ENCODE results near the gene SSBP2.

The SSBP2 gene

DNA sequence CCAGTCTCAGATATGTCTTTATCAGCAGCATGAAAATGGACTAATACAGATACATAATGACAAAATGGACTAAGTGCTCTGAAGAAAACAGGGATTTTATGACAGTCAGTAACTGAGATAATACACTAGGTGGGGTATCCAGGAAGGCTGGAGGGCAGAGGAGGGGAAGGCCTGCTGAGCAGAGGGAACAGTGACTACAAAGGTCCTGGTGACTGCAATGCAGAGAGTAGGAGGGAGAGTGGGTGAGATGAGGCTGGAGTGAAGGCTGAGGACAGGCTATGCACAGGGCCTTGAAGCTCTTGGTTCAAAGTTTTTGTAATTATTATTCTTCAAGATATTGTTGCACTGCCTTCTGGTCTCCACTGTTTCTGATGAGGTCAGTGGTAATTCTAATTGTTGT, 361.9 kb downstream of the SSBP2 start:
- Mint-ChIP-seq H3K4me3 (no peak overlapping the region), H3K9me3 (no peaks in the 10 kb centered on the region), H3K4me1 (peaks cover 2% of the 10 kb centered on the region), H3K27me3 (peaks cover 12% of the 10 kb centered on the region), H3K27ac (no peak overlapping the region), H3K36me3 (no peaks in the 10 kb centered on the region)
- DNase-seq (ENCODE audit: low spot score in 2 of 2), result no peak
- ATAC-seq (ENCODE audit: low read depth), result no peak

DNA sequence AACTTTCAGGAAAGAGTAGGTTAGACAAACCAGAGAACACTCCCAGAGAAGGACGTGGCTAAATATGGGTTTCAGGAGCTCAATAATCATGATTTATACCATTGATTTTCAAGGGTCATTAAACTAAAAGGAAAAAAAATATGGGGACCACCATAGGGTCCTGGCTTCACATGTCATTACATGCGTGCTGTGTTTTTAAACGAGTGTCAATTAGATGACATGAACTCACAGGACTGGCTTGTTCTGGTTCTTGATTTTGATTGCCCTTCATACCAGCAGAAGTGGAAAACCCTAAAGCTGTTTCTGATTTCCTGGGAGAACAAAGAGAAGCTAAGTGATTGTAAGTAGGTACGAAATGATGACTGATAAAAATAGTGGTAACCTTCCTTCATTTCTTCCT, 362.7 kb downstream of the SSBP2 start:
- H3K4me3 Mint-ChIP-seq, result no peak overlapping the region
- H3K36me3 Mint-ChIP-seq, result no peaks in the 10 kb centered on the region
- H3K27me3 Mint-ChIP-seq, result peaks cover 9% of the 10 kb centered on the region
- H3K4me1 Mint-ChIP-seq, result no peaks in the 10 kb centered on the region
- no peaks in the 10 kb centered on the region for H3K9me3 Mint-ChIP-seq
- H3K27ac Mint-ChIP-seq, result no peak overlapping the region
- ATAC-seq (ENCODE audit: low read depth) (no peak), DNase-seq (ENCODE audit: low spot score in 2 of 2) (no peak)

DNA sequence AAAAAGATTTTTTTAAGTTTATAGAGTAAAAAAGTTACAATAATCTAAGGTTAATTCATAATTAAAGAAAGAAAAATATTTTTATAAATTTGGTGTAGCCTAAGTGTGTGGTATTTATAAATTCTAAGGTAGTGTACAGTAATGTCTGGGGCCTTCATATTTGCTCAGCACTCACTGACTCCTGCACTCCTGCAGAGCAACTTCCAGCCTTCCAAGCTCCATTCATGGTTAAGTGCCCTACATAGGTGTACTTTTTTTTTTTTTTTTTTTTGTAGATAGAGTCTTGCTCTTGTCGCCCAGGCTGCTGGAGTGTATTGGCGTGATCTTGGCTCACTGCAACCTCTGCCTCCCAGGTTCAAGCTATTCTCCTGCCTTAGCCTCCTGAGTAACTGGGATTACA, 367.0 kb downstream of the SSBP2 start:
- Mint-ChIP-seq H3K9me3 (no peaks in the 10 kb centered on the region), H3K27me3 (peaks cover under 1% of the 10 kb centered on the region), H3K4me3 (no peak overlapping the region), H3K27ac (no peak overlapping the region), H3K36me3 (no peaks in the 10 kb centered on the region), H3K4me1 (no peaks in the 10 kb centered on the region)
- ATAC-seq (ENCODE audit: low read depth), result no peak
- DNase-seq (ENCODE audit: low spot score in 2 of 2), result no peak

DNA sequence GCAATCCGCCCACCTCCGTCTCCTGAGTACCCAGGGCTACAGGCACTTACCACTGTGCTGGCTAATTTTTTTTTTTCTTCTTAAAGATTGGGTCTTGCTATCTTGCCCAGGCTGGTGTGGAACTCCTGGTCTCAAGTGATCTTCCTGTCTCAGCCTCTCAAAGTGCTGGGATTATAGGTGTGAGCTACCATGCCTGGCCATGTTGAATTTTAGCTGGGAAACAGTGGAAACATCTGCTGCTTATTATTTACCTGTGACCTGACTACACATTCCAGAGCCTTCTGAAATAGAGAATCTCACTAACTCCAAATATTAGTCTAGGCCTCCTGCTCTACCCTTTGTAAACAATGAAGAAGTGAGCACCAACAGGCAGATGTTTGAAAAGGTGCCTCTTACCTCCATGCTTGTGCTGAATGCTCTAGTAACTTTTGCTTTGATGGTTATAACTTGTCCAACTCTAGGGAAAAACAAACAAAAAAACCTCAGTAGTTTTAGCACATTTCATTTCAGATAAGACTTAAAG, 379.5 kb downstream of the SSBP2 start:
- H3K36me3 Mint-ChIP-seq, result no peaks in the 10 kb centered on the region

DNA sequence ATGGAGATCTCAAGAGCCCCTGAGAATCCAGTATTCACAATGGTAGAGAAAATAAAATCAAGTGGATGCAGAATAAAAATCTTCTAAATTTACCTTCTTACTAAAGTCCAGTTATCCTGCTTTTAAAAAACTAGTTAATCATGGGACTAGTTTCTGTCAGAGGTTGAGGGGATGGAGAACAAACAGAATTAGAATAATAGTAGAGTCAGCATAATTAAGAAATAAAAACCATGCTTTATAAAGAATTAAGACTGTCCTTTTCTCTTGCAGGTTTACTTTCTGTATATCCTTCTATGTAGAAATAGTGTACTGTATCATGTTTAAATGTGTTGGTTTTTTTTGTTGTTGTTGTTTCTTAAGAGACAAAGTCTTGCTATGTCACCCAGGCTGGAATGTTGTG, 380.0 kb downstream of the SSBP2 start:
- H3K4me3 Mint-ChIP-seq, result no peak overlapping the region
- no peaks in the 10 kb centered on the region for H3K4me1 Mint-ChIP-seq
- no peak overlapping the region for H3K27ac Mint-ChIP-seq
- DNase-seq (ENCODE audit: low spot score in 2 of 2) (no peak), ATAC-seq (ENCODE audit: low read depth) (no peak)
- no peaks in the 10 kb centered on the region for H3K9me3 Mint-ChIP-seq
- no peaks in the 10 kb centered on the region for H3K36me3 Mint-ChIP-seq
- peaks cover 7% of the 10 kb centered on the region for H3K27me3 Mint-ChIP-seq

More for the DNA sequence above, 379.5 kb downstream of the SSBP2 start:
- H3K27me3 Mint-ChIP-seq, result peaks cover 7% of the 10 kb centered on the region
- no peak overlapping the region for H3K4me3 Mint-ChIP-seq
- ATAC-seq (ENCODE audit: low read depth), result no peak
- H3K27ac Mint-ChIP-seq, result no peak overlapping the region
- no peak for DNase-seq (ENCODE audit: low spot score in 2 of 2)
- no peaks in the 10 kb centered on the region for H3K9me3 Mint-ChIP-seq
- no peaks in the 10 kb centered on the region for H3K4me1 Mint-ChIP-seq

DNA sequence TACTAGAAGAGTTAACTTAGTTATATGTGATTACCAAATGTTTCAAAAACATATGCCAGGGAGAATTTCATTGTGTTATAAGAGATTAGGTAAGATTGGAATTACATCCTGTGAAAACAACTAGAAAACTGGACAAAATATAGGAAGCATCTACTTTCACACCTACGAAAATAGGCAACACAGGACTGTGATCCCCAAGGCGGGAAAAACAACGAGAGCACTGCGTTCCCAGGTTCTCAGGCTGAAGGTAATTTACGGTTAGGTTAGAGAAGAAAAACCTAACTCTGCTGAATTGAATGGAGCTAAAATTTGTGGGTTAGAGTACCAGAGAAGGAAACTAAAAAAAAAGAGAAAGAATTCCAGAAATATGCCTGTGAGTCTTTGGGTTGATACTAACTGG, 385.4 kb downstream of the SSBP2 start:
- no peak for ATAC-seq (ENCODE audit: low read depth)
- H3K27ac Mint-ChIP-seq, result no peak overlapping the region
- no peaks in the 10 kb centered on the region for H3K9me3 Mint-ChIP-seq
- no peak overlapping the region for H3K4me3 Mint-ChIP-seq
- H3K36me3 Mint-ChIP-seq, result no peaks in the 10 kb centered on the region
- DNase-seq (ENCODE audit: low spot score in 2 of 2), result no peak
- H3K4me1 Mint-ChIP-seq, result no peaks in the 10 kb centered on the region
- peaks cover 2% of the 10 kb centered on the region for H3K27me3 Mint-ChIP-seq

DNA sequence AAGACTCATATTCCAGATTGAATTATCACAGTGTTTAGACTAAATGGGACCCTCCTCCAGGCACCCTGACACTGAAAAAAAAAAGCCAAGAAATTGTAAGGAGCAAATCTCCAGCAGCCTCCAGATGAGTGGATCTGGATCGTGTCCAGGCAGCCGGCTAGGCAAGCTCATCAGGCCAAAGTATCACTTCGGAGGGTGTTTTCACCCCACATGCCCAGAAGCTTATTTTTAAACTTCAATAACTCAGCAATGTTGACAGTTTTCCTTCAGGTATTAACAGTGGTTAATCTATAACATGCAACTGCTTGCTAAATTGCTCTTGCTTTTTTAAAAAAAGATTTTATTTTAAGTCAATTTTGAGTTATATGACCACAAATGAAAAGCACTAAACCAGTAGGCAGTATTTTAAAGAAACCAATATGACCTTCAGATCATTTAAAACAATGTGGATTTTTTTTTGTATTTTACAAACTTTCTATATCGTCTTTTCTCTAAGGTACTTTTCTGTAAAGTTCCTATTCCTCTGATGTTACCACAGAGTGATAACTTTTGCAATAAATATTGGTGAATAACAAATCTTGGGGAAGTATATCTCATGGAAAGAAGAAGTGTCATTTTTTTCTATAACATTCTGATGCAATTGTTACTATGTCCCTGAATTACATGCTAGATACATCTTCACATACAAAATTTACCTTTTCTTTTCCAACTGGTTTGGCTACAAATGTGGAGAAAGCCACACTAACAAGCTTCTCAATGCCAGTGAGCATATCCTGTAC, 387.6 kb downstream of the SSBP2 start:
- Mint-ChIP-seq H3K36me3 (no peaks in the 10 kb centered on the region), H3K27ac (no peak overlapping the region), H3K27me3 (peaks cover 4% of the 10 kb centered on the region)

More for the DNA sequence above, 387.6 kb downstream of the SSBP2 start:
- no peak for ATAC-seq (ENCODE audit: low read depth)
- no peak for DNase-seq (ENCODE audit: low spot score in 2 of 2)
- Mint-ChIP-seq H3K9me3 (no peaks in the 10 kb centered on the region), H3K4me3 (no peak overlapping the region), H3K4me1 (no peaks in the 10 kb centered on the region)
